Left colon (tissue), 2 donors: ENCODE results near the gene FMNL2. TPM values are rescaled to one million over a fixed set of nuclear protein-coding genes. Genes with fewer than 3 reads are reported as not detected.

Source experiments
- ATAC-seq: fragments of 200-7000 bp; cut with Tn5 transposase; one replicate; pipeline ENCODE4 v1.9.1; 2020; ENCODE audit warnings: mild to moderate bottlenecking, moderate library complexity
- DNase-seq, 2 donors: peaks; one replicate each; pipeline ENCODE4 v3.0.0-alpha.2; 2020
- intact Hi-C, 2 donors: fragments of 100-400 bp; cut with DNase I in 1 of 2; cut with micrococcal nuclease in 1 of 2; formaldehyde crosslinking; loops; one replicate each; pipeline versions ENCODE4 v1.11.2 to v1.14.0; 2022; cut with DNase I, micrococcal nuclease
- total RNA-seq, 2 donors: library from RNA; stranded (reverse); fragmentation: NEBNext Ultra II Directional; extraction: Animal tissue kit (Norgen Biotek cat#: 25700); gene quantifications; one replicate each; pipeline ENCODE4 v1.2.1, GENCODE V29; 2021
- donor health status: DM: no; HTN: no; CAD: no.
- donor health status: DM: yes; HTN: yes; CAD: no.

The FMNL2 gene
- total RNA-seq, 2 donors from 2014 or later = 14.8 to 14.9 TPM

- no peak for DNase-seq
- intact Hi-C loops = no loop called here
- ATAC-seq = no peak
These were observed 119.4 kb downstream of the FMNL2 start for GRCh38 chr2:152454371-152454770.

DNA sequence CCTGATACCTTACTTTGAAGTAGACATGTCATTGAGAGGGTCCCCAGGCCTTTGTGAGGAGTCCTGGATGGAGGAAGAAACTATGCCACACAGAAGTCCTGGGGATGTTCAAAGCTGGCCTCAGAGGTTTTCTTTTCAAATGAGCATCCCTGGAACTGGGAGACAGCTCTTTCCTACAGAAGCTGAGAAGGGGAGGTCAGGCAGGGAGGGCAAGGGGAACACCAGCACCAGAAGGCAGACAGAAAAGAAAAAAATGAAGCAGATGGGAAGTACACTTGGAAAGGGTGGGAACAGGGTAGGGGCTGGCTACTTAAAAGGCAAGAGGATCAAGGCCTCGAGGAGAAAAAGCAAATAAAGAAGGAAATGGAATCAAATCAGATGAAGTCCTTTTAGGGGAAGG lies 120.0 kb downstream of the FMNL2 start:
- intact Hi-C loops = no loop called here
- DNase-seq (no peak), ATAC-seq (no peak)

DNA sequence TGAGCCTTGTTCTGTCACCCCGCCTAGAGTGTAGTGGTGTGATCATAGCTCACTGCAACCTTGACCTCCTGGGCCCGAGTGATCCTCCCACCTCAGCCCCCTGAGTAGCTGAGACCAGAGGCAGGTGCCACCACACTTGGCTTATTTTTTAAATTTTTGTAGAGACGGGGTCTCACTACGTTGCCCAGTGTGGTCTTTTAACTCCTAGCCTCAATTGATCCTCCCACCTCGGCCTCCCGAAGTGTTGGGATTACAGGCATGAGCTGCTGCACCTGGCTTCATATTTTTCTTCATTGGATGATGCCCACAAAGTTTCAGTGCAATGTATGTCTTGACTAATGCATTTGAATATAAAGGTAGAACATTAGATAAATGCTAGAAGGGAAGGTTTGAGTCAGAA lies 120.8 kb downstream of the FMNL2 start:
- intact Hi-C loops = no loop called here
- DNase-seq (no peak), ATAC-seq (no peak)

DNA sequence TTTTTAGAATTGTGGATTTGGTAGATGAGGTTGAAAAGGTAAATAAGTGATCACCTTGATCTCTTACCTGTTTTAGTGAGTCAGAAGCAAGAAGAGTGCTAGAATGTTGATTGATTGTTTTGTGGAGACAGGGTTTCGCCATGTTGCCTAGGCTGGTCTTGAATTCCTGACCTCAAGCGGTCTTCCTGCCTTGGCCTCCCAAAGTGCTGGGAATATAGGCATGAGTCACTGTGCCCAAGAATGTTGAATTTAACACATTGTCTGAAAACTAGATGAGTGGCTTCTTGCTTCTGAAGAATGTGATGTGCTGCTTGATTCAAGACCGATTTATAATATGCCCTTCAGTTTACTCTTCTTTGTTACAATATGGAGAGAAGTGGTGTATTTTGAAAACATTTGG lies 121.3 kb downstream of the FMNL2 start:
- no peak for ATAC-seq
- intact Hi-C loops = no loop called here

GRCh38 chr2:152458441-152458940 lies 123.5 kb downstream of the FMNL2 start:
- intact Hi-C loops = no loop called here
- no peak for ATAC-seq

More for the DNA sequence above, 121.3 kb downstream of the FMNL2 start:
- DNase-seq = no peak

DNA sequence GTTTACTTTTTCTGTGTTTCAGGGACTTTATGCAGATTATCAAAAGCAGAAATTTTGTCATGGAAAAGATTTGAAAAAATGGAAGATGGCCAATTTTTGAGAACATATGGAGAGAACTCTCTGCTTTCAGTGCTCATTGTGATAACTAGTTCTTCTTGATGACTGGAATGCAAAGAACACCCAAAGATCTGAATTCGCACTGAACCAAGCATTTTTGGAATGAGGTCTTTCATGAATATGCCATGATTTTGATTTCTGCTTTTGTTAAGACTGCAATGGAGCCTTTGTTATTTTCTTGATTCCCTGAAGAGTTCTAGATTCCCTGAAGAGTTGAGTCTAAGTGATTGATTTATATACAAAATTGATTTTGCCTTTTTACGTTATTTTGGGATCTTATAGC lies 124.1 kb downstream of the FMNL2 start:
- no peak for DNase-seq
- no peak for ATAC-seq
- intact Hi-C loops = no loop called here

More at GRCh38 chr2:152458441-152458940, 123.5 kb downstream of the FMNL2 start:
- no peak for DNase-seq

- ATAC-seq (no peak), DNase-seq (no peak)
- intact Hi-C loops = no loop called here
These were observed 125.6 kb downstream of the FMNL2 start for GRCh38 chr2:152460567-152460966.

DNA sequence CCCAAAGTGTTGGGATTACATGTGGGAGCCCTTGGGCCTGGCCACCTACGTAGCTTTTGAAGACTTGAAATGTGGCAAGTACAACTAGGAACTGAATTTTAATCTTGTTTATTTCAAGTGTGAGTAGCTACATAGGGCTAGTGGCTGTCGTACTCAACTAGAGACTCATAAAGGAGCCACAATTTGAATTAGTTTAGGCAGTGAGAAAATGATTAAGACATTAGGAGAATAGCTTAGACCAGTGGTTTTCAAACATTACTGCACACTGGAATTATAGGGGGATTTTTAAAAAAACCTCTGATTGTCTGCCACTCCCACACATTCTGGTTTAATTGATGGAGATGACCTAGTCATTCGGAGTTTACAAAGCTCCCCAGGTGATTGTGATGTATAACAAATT lies 127.1 kb downstream of the FMNL2 start:
- ATAC-seq = no peak
- DNase-seq = no peak
- intact Hi-C loops = no loop called here

- intact Hi-C loops = no loop called here
- DNase-seq = no peak
These were observed 127.8 kb downstream of the FMNL2 start for GRCh38 chr2:152462779-152463178.

GRCh38 chr2:152464851-152465470 lies 130.0 kb downstream of the FMNL2 start:
- intact Hi-C loops = no loop called here
- ATAC-seq = no peak
- no peak for DNase-seq

More at GRCh38 chr2:152462779-152463178, 127.8 kb downstream of the FMNL2 start:
- ATAC-seq = no peak

DNA sequence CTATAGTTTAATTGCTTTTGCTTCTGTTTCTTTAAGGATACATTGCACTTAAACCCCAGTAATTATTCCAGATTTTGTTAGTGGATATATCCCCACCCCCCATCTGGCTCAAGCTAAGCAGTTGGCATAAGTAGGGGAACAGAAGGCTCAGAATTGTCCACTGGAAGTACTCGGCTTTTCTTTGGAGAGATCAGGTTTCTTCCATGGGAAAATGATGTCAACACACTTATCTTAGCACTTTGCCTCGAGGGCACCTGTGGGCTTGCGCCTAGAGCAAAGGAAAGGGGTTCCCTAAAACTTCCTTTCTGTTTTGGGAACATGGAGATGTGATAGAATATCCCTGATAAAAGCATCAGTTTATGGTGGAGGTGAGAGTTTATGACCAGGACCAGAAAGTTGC lies 130.6 kb downstream of the FMNL2 start:
- intact Hi-C loops = no loop called here
- ATAC-seq = no peak
- no peak for DNase-seq

DNA sequence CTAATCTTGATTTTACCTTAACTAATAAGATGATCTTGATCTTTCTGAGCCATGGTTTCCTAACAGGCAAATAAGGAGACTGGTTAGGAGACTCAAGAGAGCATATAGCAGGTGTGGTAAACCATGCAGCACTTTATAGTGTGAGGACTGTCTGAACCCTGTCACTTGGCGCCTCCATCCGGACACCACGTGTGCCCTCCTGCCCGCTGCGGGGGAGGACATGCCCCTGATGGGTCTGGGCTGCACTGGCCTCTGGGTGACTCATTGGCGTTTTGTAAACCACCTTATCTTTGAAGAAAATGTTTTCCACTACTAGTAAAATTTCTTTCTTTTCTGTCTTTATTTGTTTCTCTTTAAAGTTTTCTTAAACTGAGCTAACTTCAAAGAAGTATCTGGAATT lies 131.1 kb downstream of the FMNL2 start:
- ATAC-seq = peak; percentile 61
- DNase-seq = no peak
- intact Hi-C loops = no loop called here

DNA sequence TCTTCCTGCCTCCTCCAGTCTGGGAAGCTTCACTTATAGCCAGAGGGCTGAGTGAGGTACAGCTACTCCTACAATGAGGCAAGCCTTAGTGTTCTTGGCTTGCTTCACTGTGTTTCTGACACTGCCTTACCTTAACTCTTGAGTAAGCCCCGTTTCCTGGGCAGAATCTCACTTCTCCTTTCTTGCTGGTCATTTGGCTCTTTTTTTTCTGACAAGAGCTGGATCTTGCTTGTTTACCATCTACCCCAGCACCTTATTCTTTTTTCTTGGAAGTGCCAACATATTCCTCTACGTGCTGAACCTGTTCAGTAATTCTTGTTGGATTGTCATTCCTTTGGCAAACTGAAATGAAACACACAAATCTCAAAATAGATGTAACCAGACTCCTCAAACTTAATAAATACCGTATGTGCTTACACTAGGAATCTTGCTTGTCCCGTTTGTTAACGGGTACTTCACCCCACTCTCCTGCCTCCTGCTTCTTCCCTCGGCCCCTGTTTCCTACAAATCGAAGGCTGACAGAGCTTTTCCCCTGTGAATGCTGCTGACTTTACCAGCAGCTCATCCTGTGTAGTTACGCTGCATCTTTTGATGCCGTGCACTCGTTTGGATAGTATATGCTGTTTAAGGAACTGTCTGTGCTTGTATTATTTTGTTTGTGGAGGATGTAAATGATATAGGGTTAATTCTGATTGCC lies 132.2 kb downstream of the FMNL2 start:
- ATAC-seq (no peak), DNase-seq (no peak)
- intact Hi-C loops = no loop called here

DNA sequence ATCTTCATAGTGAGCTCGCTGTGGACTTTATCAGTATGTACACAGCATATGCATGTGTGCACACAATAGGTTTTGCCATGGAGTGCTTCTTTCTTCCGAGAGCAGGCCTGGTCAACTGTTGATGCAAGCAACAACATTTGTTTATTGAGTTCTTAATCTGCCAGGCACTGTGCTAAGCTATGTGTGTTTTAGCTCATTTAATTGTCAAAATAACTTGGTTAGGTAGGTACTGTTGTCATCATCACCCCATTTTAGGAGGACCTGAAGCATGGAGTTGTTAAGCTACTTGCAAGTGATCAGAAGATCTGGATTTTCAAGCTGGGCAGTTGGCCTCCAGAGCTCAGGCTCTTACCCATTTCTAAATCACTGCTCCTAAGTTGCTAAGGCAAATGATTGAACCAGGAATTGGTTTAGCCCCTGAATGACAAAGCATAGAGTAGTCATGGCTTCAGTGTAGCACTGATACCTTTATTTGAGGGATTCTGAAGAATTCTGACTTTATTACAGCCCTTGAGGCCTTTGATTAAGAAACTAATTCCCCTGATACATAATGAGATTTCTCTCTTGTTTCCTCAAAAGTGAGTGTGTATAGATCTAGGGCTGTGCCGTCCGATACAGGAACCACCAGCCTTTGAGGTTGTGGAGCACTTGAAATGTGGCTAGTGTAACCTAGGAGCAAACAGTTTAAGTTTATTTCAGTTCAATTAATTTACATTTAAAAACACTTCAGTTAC lies 132.9 kb downstream of the FMNL2 start:
- ATAC-seq (no peak), DNase-seq (no peak)
- intact Hi-C loops = no loop called here

- intact Hi-C loops = no loop called here
- ATAC-seq = peak; percentile 84
- DNase-seq = peak in 1 of 2 donors; percentile 30
These were observed 134.1 kb downstream of the FMNL2 start for GRCh38 chr2:152468899-152469692.

- intact Hi-C loops = no loop called here
- no peak for DNase-seq
- no peak for ATAC-seq
These were observed 136.2 kb downstream of the FMNL2 start for GRCh38 chr2:152470861-152471854.

GRCh38 chr2:152472481-152472887 lies 137.5 kb downstream of the FMNL2 start:
- intact Hi-C loops = no loop called here
- DNase-seq (no peak), ATAC-seq (no peak)
